Lung (tissue), 12 donors: ENCODE data around the gene BAHCC1. TPM values are rescaled to one million over a fixed set of nuclear protein-coding genes. Genes with fewer than 3 reads are reported as not detected.

ENCODE experiments used
- ATAC-seq: fragments of 200-7000 bp; cut with Tn5 transposase; one replicate; pipeline ENCODE4 v1.9.1; 2020; ENCODE audit warnings: moderate number of reproducible peaks; ENCODE audit not compliant: insufficient read depth, low FRiP score
- DNase-seq, 3 donors: peaks; one replicate each; pipeline ENCODE4 v3.0.0-alpha.2; 2013 to 2017
- H3K27ac ChIP-seq, 2 donors: one replicate each; pipeline ENCODE4 v1.5.1; 2013; ENCODE audit warnings: mild to moderate bottlenecking in 2 of 2, moderate library complexity in 2 of 2, control low read depth in 1 of 2, inconsistent platforms in 1 of 2, low read depth in 1 of 2, low read length in 1 of 2
- H3K27me3 ChIP-seq, 3 donors: one replicate each; pipeline ENCODE4 v1.5.1; 2013; ENCODE audit warnings: low read length in 2 of 3; ENCODE audit not compliant: control insufficient read depth in 3 of 3, insufficient read depth in 3 of 3
- H3K36me3 ChIP-seq, 4 donors: one replicate each; pipeline ENCODE4 v1.5.1; 2013; ENCODE audit warnings: low read length in 4 of 4, mild to moderate bottlenecking in 1 of 4, moderate library complexity in 1 of 4; ENCODE audit not compliant: control insufficient read depth in 4 of 4, insufficient read depth in 4 of 4
- H3K4me1 ChIP-seq, 5 donors: one replicate each; pipeline ENCODE4 v1.5.1; 2013; ENCODE audit warnings: low read length in 5 of 5, mild to moderate bottlenecking in 2 of 5, moderate library complexity in 1 of 5; ENCODE audit not compliant: control insufficient read depth in 5 of 5, insufficient read depth in 5 of 5
- H3K4me3 ChIP-seq: one replicate; pipeline ENCODE4 v1.5.1; 2013; ENCODE audit warnings: mild to moderate bottlenecking, control low read depth, moderate library complexity
- H3K9ac ChIP-seq, 2 donors: one replicate each; pipeline ENCODE4 v1.5.1; 2013; ENCODE audit warnings: low read length in 2 of 2, control low read depth in 1 of 2; ENCODE audit not compliant: insufficient read depth in 1 of 2
- H3K9me3 ChIP-seq, 4 donors: one replicate each; pipeline ENCODE4 v1.5.1; 2013; ENCODE audit warnings: low read length in 3 of 4, mild to moderate bottlenecking in 1 of 4, moderate library complexity in 1 of 4; ENCODE audit not compliant: control insufficient read depth in 4 of 4, insufficient read depth in 3 of 4
- CTCF ChIP-seq: IDR thresholded peaks from 2 replicates; pipeline ENCODE4 v1.5.1; 2012; ENCODE audit warnings: mild to moderate bottlenecking; ENCODE audit errors: control extremely low read depth, extremely low read depth
- WGBS, 2 donors: extraction: QIAGEN DNeasy Blood & Tissue Kit; methylation state at CpG; one replicate each; pipeline ENCODE4 v1.1.7; 2013; 5-methylcytosine and 5-hydroxymethylcytosine counted together
- polyA plus RNA-seq, 2 donors: library from polyadenylated mRNA; stranded (reverse); fragments of 200-250 nt; gene quantifications; one replicate each; pipeline ENCODE4 v1.2.1, GENCODE V29; 2013
- total RNA-seq, 2 donors: library from RNA; depleted of rRNA in 1 of 2; stranded (reverse); fragments of >200 nt in 1 of 2; gene quantifications; one replicate each; pipeline ENCODE4 v1.2.1, GENCODE V29; 2014 to 2021
- donor health status: control.
- donor health status: control.
- donor health status: Bipolar disorder and iron deficiency.
- donor health status: healthy.
- donor health status: DM: yes; HTN: yes; CAD: no.

Gene BAHCC1
- total and polyA plus RNA-seq, 4 donors, result 7.6 to 24.9 (median 17.5) TPM

GRCh38 chr17:81431545-81432482 lies 36.6 kb downstream of the BAHCC1 start:
- no peak overlapping the region for H3K9ac ChIP-seq
- WGBS, 2 donors, result 93 to 96% methylated on average over 23 to 25 of the region's 25 CpGs
- no peak for TF ChIP-seq CTCF

GRCh38 chr17:81432941-81433340 lies 37.7 kb downstream of the BAHCC1 start:
- H3K4me1 ChIP-seq, result peaks cover 4 to 46% (median 25%) of the 10 kb centered on the region in 5 donors

More at GRCh38 chr17:81431545-81432482, 36.6 kb downstream of the BAHCC1 start:
- Histone ChIP-seq H3K27me3 (no peaks in the 10 kb centered on the region), H3K4me1 (peaks cover 4 to 48% (median 27%) of the 10 kb centered on the region in 5 donors), H3K27ac (no peak overlapping the region), H3K36me3 (no peaks in the 10 kb centered on the region), H3K4me3 (no peak overlapping the region), H3K9me3 (no peaks in the 10 kb centered on the region)
- ATAC-seq, result no peak
- DNase-seq, result no peak

GRCh38 chr17:81433656-81434055 lies 38.4 kb downstream of the BAHCC1 start:
- TF ChIP-seq CTCF, result no peak
- no peak for DNase-seq

More at GRCh38 chr17:81432941-81433340, 37.7 kb downstream of the BAHCC1 start:
- no peak for TF ChIP-seq CTCF
- Histone ChIP-seq H3K4me3 (no peak overlapping the region), H3K27me3 (no peaks in the 10 kb centered on the region), H3K27ac (no peak overlapping the region), H3K36me3 (no peaks in the 10 kb centered on the region), H3K9ac (no peak overlapping the region), H3K9me3 (no peaks in the 10 kb centered on the region)
- WGBS, 2 donors, result 65 to 79% methylated on average over 10 of the region's 10 CpGs
- DNase-seq (no peak), ATAC-seq (no peak)

More at GRCh38 chr17:81433656-81434055, 38.4 kb downstream of the BAHCC1 start:
- Histone ChIP-seq H3K27ac (no peak overlapping the region), H3K36me3 (no peaks in the 10 kb centered on the region), H3K4me1 (peaks cover 4 to 45% (median 25%) of the 10 kb centered on the region in 5 donors), H3K9me3 (no peaks in the 10 kb centered on the region), H3K4me3 (no peak overlapping the region), H3K27me3 (no peaks in the 10 kb centered on the region), H3K9ac (no peak overlapping the region)
- 89 to 90% methylated on average over 24 of the region's 24 CpGs for WGBS, 2 donors
- ATAC-seq, result no peak
